K562 (cell line): ENCODE data around the gene MICALL2. TPM values are rescaled to one million over a fixed set of nuclear protein-coding genes. Genes with fewer than 3 reads are reported as not detected.
A peak's percentile ranks its signal among the peaks of the same experiment; 100 is the strongest.

Source experiments
- ARID1B ChIP-seq: fragments of 450-650 bp; IDR thresholded peaks from 2 replicates; pipeline ENCODE4 v1.6.1; 2016; ENCODE audit warnings: antibody characterized with exemption, mild to moderate bottlenecking, inconsistent platforms
- EGR1 ChIP-seq: fragments of 450-650 bp; conservative IDR thresholded peaks from 2 replicates; pipeline ENCODE4 v1.6.1; 2017; ENCODE audit warnings: mild to moderate bottlenecking
- FOXJ2 ChIP-seq: fragments of 200-800 bp; sonication (Bioruptor generic); IDR thresholded peaks from 2 replicates; pipeline ENCODE4 v1.6.1; 2016; ENCODE audit warnings: missing genetic modification characterization, missing compliant biosample characterization
- FOXK1 ChIP-seq: sonication (generic); formaldehyde crosslinking; IDR thresholded peaks from 2 replicates; pipeline ENCODE4 v1.8.0; 2022; ENCODE audit warnings: missing genetic modification reagents, mild to moderate bottlenecking, borderline replicate concordance
- FUS ChIP-seq: fragments of 200-400 bp; formaldehyde crosslinking; optimal IDR thresholded peaks from 2 replicates; pipeline ENCODE3; 2017; ENCODE audit warnings: low read depth, low read length
- GABPB1 ChIP-seq: sonication (generic); formaldehyde crosslinking; IDR thresholded peaks from 2 replicates; pipeline ENCODE4 v1.8.0; 2022; ENCODE audit warnings: mild to moderate bottlenecking, missing genetic modification reagents
- HNRNPUL1 ChIP-seq: fragments of 200-400 bp; formaldehyde crosslinking; IDR thresholded peaks from 2 replicates; pipeline ENCODE4 v1.6.1; 2017; ENCODE audit warnings: low read length
- HSF4 ChIP-seq: fragments of 250-450 bp; sonication (Bioruptor Pico); IDR thresholded peaks from 2 replicates; pipeline ENCODE4 v2.1.2; 2022; ENCODE audit warnings: mild to moderate bottlenecking, moderate library complexity, borderline replicate concordance
- MCM2 ChIP-seq: fragments of 450-650 bp; IDR thresholded peaks from 2 replicates; pipeline ENCODE4 v1.6.1; 2017; ENCODE audit warnings: low read depth, mild to moderate bottlenecking
- NFE2 ChIP-seq: IDR thresholded peaks from 2 replicates; pipeline ENCODE4 v1.6.1; 2014; ENCODE audit warnings: antibody characterized with exemption, low read depth
- NR4A1 ChIP-seq, 2 experiments: fragments of 250-450 bp in 1 of 2; fragments of 450-650 bp in 1 of 2; sonication (Bioruptor Pico) in 1 of 2; IDR thresholded peaks; 2 replicates each; pipeline versions ENCODE4 v1.4.0 to v1.6.1; 2016 to 2020; ENCODE audit warnings: mild to moderate bottlenecking in 2 of 2, missing compliant biosample characterization in 1 of 2, missing genetic modification characterization in 1 of 2, moderate library complexity in 1 of 2
- PYGO2 ChIP-seq: fragments of 450-650 bp; IDR thresholded peaks from 2 replicates; pipeline ENCODE4 v1.6.1; 2016; ENCODE audit warnings: mild to moderate bottlenecking, missing genetic modification characterization, moderate library complexity, missing compliant biosample characterization
- RHOXF2B ChIP-seq: fragments of 250-450 bp; sonication (Bioruptor Pico); conservative IDR thresholded peaks from 2 replicates; pipeline ENCODE4 v1.5.1; 2021
- SRSF7 ChIP-seq: fragments of 200-400 bp; formaldehyde crosslinking; optimal IDR thresholded peaks from 2 replicates; pipeline ENCODE3; 2017; ENCODE audit warnings: mild to moderate bottlenecking, low read depth, low read length
- YBX1 ChIP-seq: fragments of 450-650 bp; IDR thresholded peaks from 2 replicates; pipeline ENCODE4 v1.7.1; 2016; ENCODE audit warnings: mild to moderate bottlenecking
- ZC3H8 ChIP-seq: fragments of 450-650 bp; IDR thresholded peaks from 2 replicates; pipeline ENCODE4 v1.6.1; 2017
- polyA plus RNA-seq, 8 experiments: library from polyadenylated mRNA; depleted of rRNA in 4 of 8; stranded (reverse) in 5 of 8; unstranded in 3 of 8; fragments of >200 nt; fragmentation: Nextera tagmentation in 2 of 8; fragmentation: Illumina TruSeq in 1 of 8; extraction: Ambion mirVana in 2 of 8; extraction: Trizol in 1 of 8; gene quantifications; 2 replicates each; pipeline versions ENCODE4 v1.2.1 to v1.2.3, GENCODE V29; 2011 to 2014; ENCODE audit warnings: inconsistent platforms in 1 of 8, missing spikeins in 1 of 8
- total RNA-seq, 7 experiments: library from RNA; depleted of rRNA in 6 of 7; stranded (reverse); fragments of >200 nt in 6 of 7; fragmentation: Illumina TruSeq in 2 of 7; extraction: Trizol in 2 of 7; gene quantifications; 2 replicates each; pipeline versions ENCODE4 v1.2.1 to v1.2.3, GENCODE V29; 2011 to 2021; ENCODE audit warnings: low replicate concordance in 1 of 7
- TF ChIP-seq, protein P1 (sequence below): sonication (generic); formaldehyde crosslinking; IDR thresholded peaks from 2 replicates; pipeline ENCODE4 v1.8.0; 2022; ENCODE audit warnings: mild to moderate bottlenecking, missing genetic modification reagents, borderline replicate concordance
- TF ChIP-seq, protein P2 (sequence below): sonication (generic); formaldehyde crosslinking; IDR thresholded peaks from 2 replicates; pipeline ENCODE4 v1.8.1; 2023; ENCODE audit warnings: mild to moderate bottlenecking, missing genetic modification reagents
- TF ChIP-seq, protein P3 (sequence below): fragments of 450-650 bp; formaldehyde crosslinking; IDR thresholded peaks from 2 replicates; pipeline ENCODE4 v1.4.0; 2020; ENCODE audit warnings: mild to moderate bottlenecking, moderate library complexity

MICALL2 gene
- total and polyA plus RNA-seq, 9 of the 15 experiments (the other 6 are each of a cell fraction or from before 2014, with no cell fraction given): 1.8 to 103 (median 17.0) TPM

DNA sequence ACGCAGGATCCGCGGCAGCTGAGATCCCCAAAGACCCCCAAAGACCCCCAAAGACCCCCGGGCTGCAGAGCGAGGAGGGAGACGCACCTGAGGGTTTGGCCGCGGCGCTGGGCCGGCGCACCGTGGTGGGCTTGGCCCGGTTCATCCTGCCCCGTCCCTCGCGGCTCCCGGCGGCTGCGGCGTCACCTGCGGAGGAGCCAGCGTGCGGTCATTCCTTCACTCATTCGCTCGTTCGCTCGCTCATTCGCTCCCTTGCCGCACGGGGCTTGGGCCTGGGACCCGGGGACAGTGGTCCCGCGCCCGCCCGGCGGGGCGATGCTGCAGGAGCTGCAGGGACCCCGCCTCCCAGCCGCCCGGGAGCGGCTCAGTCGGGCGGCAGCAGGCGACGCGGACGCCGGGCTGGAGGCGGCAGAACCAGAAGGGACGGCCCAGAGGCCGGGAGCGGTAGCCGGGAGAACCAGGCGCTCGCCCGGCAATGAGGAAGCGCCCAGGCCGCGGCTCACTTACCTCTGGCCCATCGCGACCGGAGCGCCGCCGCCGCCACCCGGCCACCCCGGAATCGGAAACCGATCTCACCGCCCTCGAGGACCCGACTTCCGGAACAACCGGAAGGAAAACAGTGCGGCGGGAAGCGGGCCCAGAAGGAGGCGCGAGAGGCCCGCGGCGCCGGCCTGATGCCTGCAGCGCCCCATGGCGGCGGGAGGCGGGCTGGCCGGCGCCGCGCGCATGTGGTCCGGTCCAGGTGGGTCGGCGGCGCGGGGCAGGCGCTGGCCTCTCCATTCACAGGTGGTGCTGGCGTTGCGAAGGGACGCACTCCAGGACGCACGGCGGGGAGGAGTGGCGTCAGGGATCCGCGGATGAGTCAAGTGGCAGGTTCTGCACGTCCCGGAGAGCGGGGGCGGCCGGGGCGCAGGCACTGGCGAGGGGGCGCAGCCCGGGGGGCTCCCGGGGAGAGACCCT is 44.8 kb upstream of the MICALL2 start, which contains the start of gene INTS1 (continued):
- TF ChIP-seq, protein P1, sequence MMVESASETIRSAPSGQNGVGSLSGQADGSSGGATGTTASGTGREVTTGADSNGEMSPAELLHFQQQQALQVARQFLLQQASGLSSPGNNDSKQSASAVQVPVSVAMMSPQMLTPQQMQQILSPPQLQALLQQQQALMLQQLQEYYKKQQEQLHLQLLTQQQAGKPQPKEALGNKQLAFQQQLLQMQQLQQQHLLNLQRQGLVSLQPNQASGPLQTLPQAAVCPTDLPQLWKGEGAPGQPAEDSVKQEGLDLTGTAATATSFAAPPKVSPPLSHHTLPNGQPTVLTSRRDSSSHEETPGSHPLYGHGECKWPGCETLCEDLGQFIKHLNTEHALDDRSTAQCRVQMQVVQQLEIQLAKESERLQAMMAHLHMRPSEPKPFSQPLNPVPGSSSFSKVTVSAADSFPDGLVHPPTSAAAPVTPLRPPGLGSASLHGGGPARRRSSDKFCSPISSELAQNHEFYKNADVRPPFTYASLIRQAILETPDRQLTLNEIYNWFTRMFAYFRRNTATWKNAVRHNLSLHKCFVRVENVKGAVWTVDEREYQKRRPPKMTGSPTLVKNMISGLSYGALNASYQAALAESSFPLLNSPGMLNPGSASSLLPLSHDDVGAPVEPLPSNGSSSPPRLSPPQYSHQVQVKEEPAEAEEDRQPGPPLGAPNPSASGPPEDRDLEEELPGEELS (CRISPR knock-in tag): no peak
- TF ChIP-seq GABPB1 (CRISPR knock-in tag): peak; percentile 92
- TF ChIP-seq EGR1: peak; percentile 79
- TF ChIP-seq NFE2: no peak
- TF ChIP-seq FOXJ2 (tag): peak; percentile 99
- TF ChIP-seq, protein P2, sequence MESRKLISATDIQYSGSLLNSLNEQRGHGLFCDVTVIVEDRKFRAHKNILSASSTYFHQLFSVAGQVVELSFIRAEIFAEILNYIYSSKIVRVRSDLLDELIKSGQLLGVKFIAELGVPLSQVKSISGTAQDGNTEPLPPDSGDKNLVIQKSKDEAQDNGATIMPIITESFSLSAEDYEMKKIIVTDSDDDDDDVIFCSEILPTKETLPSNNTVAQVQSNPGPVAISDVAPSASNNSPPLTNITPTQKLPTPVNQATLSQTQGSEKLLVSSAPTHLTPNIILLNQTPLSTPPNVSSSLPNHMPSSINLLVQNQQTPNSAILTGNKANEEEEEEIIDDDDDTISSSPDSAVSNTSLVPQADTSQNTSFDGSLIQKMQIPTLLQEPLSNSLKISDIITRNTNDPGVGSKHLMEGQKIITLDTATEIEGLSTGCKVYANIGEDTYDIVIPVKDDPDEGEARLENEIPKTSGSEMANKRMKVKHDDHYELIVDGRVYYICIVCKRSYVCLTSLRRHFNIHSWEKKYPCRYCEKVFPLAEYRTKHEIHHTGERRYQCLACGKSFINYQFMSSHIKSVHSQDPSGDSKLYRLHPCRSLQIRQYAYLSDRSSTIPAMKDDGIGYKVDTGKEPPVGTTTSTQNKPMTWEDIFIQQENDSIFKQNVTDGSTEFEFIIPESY (CRISPR knock-in tag): no peak; the same call in 1 of the 2 replicates
- no peak for TF ChIP-seq SRSF7
- TF ChIP-seq, protein P3, sequence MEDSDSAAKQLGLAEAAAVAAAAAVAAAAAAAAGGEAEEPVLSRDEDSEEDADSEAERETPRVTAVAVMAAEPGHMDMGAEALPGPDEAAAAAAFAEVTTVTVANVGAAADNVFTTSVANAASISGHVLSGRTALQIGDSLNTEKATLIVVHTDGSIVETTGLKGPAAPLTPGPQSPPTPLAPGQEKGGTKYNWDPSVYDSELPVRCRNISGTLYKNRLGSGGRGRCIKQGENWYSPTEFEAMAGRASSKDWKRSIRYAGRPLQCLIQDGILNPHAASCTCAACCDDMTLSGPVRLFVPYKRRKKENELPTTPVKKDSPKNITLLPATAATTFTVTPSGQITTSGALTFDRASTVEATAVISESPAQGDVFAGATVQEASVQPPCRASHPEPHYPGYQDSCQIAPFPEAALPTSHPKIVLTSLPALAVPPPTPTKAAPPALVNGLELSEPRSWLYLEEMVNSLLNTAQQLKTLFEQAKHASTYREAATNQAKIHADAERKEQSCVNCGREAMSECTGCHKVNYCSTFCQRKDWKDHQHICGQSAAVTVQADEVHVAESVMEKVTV (CRISPR knock-in tag): 0 out of 2 replicates have a peak, but pooled peaks have one; percentile 22
- no peak for TF ChIP-seq HNRNPUL1
- TF ChIP-seq YBX1: no peak
- no peak for TF ChIP-seq MCM2
- TF ChIP-seq HSF4: no peak
- no peak for TF ChIP-seq ZC3H8
- TF ChIP-seq FOXK1: no peak
- no peak for TF ChIP-seq PYGO2 (tag)
- no peak for TF ChIP-seq ARID1B
- TF ChIP-seq NR4A1 (CRISPR knock-in tag; IDR thresholded peaks at IDR 0.05): no peak
- no peak for TF ChIP-seq NR4A1 (tag; IDR thresholded peaks at IDR 0.05)
- no peak for TF ChIP-seq RHOXF2B (CRISPR knock-in tag)
- peak; percentile 73 for TF ChIP-seq FUS
